GM19328 (cell line): ENCODE measurements around the gene GDNF.
"Not testable (repeated sequence)": the region's sequence is repeated elsewhere in the genome, so short reads cannot be mapped to it uniquely, and the experiment has no call there.

ENCODE experiments used
- ATAC-seq: cut with Tn5 transposase; IDR thresholded peaks from one replicate; pipeline ENCODE4 v1.9.1; 2021; ENCODE audit warnings: mild to moderate bottlenecking, moderate library complexity; ENCODE audit not compliant: unreplicated experiment

The GDNF gene

GRCh38 chr5:37839407-37840052 lies at the start of gene GDNF:
TSS of gene GDNF (minus strand) at chr5:37840041. CDS start at chr5:37834796, 5,245 bp downstream.
- ATAC-seq: no peak

GRCh38 chr5:37888476-37888875 lies 48.6 kb upstream of the GDNF start:
- no peak for ATAC-seq

- no peak for ATAC-seq
Measured at GRCh38 chr5:37886242-37886905, 46.5 kb upstream of the GDNF start.

- ATAC-seq: no peak
Measured at GRCh38 chr5:37882636-37883035, 42.8 kb upstream of the GDNF start.

- ATAC-seq: no peak
Measured at GRCh38 chr5:37881359-37881758, 41.5 kb upstream of the GDNF start.

- ATAC-seq: no peak
Measured at GRCh38 chr5:37876943-37877342, 37.1 kb upstream of the GDNF start.

- ATAC-seq: no peak
Measured at GRCh38 chr5:37876245-37876644, 36.4 kb upstream of the GDNF start.

GRCh38 chr5:37875051-37875787 lies 35.4 kb upstream of the GDNF start:
- no peak for ATAC-seq

- no peak for ATAC-seq
Measured at GRCh38 chr5:37873988-37874387, 34.1 kb upstream of the GDNF start.

- no peak for ATAC-seq
Measured at GRCh38 chr5:37871023-37871815, 31.4 kb upstream of the GDNF start.

GRCh38 chr5:37869216-37869615 lies 29.4 kb upstream of the GDNF start:
- ATAC-seq: no peak

- no peak for ATAC-seq
Measured at GRCh38 chr5:37867654-37868053, 27.8 kb upstream of the GDNF start.

GRCh38 chr5:37862907-37863306 lies 23.1 kb upstream of the GDNF start:
- ATAC-seq: not testable (repeated sequence)

GRCh38 chr5:37860206-37860605 lies 20.4 kb upstream of the GDNF start:
- no peak for ATAC-seq

GRCh38 chr5:37859805-37860204 lies 20.0 kb upstream of the GDNF start:
- peak; percentile 98 for ATAC-seq

- ATAC-seq: no peak
Measured at GRCh38 chr5:37858250-37858649, 18.4 kb upstream of the GDNF start.

- no peak for ATAC-seq
Measured at GRCh38 chr5:37857696-37858095, 17.9 kb upstream of the GDNF start.

GRCh38 chr5:37855438-37855837 lies 15.6 kb upstream of the GDNF start:
- no peak for ATAC-seq

- ATAC-seq: no peak
Measured at GRCh38 chr5:37851305-37851704, 11.5 kb upstream of the GDNF start.

- no peak for ATAC-seq
Measured at GRCh38 chr5:37850226-37850865, 10.5 kb upstream of the GDNF start.

GRCh38 chr5:37849641-37850040 lies 9.8 kb upstream of the GDNF start:
- ATAC-seq: no peak
